GM19395 (cell line): ENCODE results near the gene ZBTB14.

Source experiments
- ATAC-seq: cut with Tn5 transposase; IDR thresholded peaks from one replicate; pipeline ENCODE4 v1.9.1; 2021; ENCODE audit warnings: mild to moderate bottlenecking, moderate library complexity; ENCODE audit not compliant: unreplicated experiment

The ZBTB14 gene

GRCh38 chr18:5294457-5295230 is 882 bp downstream of the ZBTB14 start:
- ATAC-seq: peak; percentile 24

DNA sequence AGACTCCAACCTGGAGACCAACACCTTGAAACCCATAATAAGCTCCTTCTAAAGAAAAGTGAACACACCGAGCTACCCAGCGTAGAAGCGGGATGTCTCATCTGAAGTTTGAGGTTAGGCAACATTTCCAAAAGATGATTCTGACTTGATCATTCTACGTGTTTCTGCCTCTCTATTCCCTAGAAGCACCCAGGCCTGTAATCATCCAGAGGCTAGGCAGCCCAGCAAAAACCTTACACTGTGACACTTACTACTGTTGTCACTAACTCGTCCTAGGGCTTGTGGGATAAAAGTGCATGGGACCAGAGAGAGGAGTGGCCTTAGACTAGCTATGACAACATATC is 1.4 kb downstream of the ZBTB14 start:
- peak; percentile 0 for ATAC-seq

DNA sequence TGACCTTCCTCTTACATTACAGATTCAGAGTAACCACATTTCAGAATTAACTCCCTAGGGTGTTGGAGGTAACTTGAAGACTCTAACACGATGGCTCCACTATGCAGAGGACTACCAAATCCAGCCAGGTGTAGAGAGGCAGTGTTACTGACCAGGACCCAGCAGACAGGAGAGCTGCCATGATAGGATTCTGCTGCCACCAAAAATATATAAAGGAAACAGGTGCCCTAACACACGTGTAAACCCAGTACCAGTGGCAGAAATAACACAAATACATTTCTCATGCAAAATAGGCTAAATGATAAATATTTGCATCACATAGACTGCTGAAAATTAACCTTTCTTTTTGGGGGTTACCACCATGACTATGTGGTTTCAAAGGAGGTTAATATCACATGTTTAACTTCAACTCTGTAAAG is 7.0 kb downstream of the ZBTB14 start:
- ATAC-seq: no peak

GRCh38 chr18:5287854-5288253 is 7.7 kb downstream of the ZBTB14 start:
- ATAC-seq: no peak

DNA sequence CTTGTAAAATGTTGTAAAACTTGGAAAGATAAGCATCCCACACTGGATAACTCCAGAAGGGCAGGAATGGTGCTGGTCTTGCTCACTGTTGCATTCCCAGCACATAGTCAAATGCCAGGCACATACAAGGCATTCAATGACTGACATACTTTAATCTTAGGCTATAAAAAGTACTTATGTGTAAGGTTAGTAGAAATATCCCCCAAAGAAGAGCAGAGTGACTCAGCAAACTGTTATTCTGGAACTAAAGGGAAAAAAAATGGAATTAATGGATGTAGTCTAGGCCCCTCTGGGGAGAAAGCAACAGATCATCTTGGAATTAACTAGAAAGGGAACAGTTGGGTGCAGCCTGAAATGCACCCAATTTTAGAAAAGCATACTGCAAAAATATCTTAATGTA is 9.0 kb downstream of the ZBTB14 start:
- ATAC-seq: no peak

- ATAC-seq: no peak
Measured at GRCh38 chr18:5285326-5285725, 10.2 kb downstream of the ZBTB14 start.

GRCh38 chr18:5284808-5285207 is 10.7 kb downstream of the ZBTB14 start:
- ATAC-seq: no peak

GRCh38 chr18:5282770-5283169 is 12.8 kb downstream of the ZBTB14 start:
- ATAC-seq: no peak

DNA sequence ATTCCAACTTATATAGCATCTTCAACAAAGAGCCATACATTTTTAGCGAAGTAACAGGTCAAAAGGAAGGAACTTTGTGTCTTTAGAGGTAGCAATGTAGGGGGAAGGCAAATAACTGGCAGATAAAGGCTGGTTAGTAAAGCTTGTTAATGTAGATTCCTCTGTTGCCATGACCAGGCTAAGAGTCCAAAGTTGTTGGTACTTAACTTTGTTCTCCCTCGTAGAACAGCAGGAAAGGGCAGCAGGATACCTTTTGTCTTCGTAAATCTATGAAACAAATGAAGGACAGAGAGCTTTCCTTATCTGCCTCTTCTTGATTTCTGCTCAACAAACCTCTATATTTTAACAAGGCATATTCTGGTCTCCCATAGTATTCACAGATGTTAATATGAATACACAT is 18.6 kb downstream of the ZBTB14 start:
- no peak for ATAC-seq

DNA sequence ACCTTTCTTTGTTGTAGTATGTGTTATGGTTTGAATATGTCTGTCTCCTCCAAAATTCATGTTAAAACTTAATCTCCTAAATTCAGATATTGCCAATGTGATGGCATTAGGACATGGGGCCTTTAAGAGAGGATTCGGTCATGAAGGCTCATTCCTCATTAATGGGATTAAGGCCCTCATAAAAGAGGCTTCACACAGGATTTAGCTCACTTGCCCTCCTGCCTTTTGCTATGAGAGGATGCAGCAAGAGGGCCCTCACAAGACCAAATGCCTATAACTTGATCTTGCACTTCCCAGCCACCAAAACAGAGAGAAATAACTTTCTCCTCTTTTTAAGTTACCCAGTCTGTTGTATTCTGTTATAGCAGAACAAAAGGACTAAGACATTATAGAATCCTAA is 19.7 kb downstream of the ZBTB14 start:
- no peak for ATAC-seq

- ATAC-seq: no peak
Measured at GRCh38 chr18:5268874-5269273, 26.7 kb downstream of the ZBTB14 start.

GRCh38 chr18:5266721-5267120 is 28.8 kb downstream of the ZBTB14 start:
- no peak for ATAC-seq

GRCh38 chr18:5253910-5254309 is 41.6 kb downstream of the ZBTB14 start:
- ATAC-seq: no peak

DNA sequence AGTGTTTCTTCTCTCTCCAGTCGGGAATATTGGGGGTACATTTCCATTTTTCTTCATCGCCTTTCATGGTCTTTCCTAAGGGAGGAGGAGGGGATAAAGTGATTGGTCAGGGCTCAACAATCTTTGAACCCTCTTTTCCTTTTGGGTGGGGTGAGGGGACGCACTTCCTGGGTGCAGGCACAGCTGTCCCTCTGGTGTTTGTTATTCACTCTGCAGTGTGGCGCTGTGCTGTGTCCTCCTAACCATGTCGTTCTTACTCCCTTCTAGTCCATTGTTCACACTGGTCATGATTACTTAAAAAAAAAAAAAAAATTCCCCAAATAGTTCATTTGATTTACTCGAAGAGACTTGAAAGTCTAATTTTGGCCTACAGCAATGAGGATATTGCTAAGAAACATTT is 44.4 kb downstream of the ZBTB14 start:
- ATAC-seq: no peak

DNA sequence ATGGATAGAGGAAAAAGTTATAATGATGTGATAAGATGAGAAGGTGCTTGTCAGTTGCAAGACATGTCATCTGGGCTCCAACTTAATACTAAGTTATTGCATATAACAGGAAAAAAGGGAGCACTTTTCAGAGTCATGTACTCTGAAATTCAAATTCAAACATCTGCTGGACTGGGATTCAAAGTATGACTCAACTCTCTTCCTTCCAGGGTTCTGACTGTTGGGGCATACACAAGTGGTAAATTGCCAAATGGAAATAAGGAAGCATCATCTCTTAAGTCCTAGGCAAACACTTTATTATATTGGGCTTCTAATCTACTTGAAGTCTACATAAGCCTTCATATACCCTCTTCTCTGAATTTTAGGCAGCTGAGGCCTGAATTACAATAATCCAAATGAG is 44.9 kb downstream of the ZBTB14 start:
- no peak for ATAC-seq

- ATAC-seq: no peak
Measured at GRCh38 chr18:5244941-5245340, 50.6 kb downstream of the ZBTB14 start.

- no peak for ATAC-seq
Measured at GRCh38 chr18:5239447-5239846, 56.1 kb downstream of the ZBTB14 start.
